Keratinocyte (primary cell): ENCODE data around the gene ZNF804B. TPM values are rescaled to one million over a fixed set of nuclear protein-coding genes. Genes with fewer than 3 reads are reported as not detected.

ENCODE experiments used
- DNase-seq: peaks from one replicate; pipeline ENCODE4 v3.0.0-alpha.2; 2011; ENCODE audit warnings: low read depth, missing footprints, low spot score
- FAIRE-seq: peaks from 2 replicates; lab custom pipeline; 2011; peaks lifted over from hg19 to GRCh38; lab: Jason Lieb, UNC
- H2AFZ ChIP-seq: 2 replicates; pipeline ENCODE4 v1.6.0; 2012; ENCODE audit warnings: low read length, control low read depth, inconsistent platforms; ENCODE audit not compliant: control insufficient read depth
- H3K27ac ChIP-seq: 2 replicates; pipeline ENCODE4 v1.5.1; 2011; ENCODE audit warnings: low read length; ENCODE audit not compliant: control insufficient read depth, insufficient read depth
- H3K27me3 ChIP-seq: 3 replicates; pipeline ENCODE4 v1.6.0; 2011; ENCODE audit warnings: low read length; ENCODE audit not compliant: control insufficient read depth, insufficient read depth; ENCODE audit errors: extremely low read depth
- H3K36me3 ChIP-seq, 2 experiments: 2 replicates in 1 of 2; 3 replicates in 1 of 2; pipeline ENCODE4 v1.5.1; 2011; ENCODE audit warnings: low read length in 2 of 2, mild to moderate bottlenecking in 1 of 2; ENCODE audit not compliant: control insufficient read depth in 2 of 2, insufficient read depth in 2 of 2; ENCODE audit errors: extremely low read depth in 1 of 2
- H3K4me1 ChIP-seq: 3 replicates; pipeline ENCODE4 v1.5.1; 2011; ENCODE audit warnings: low read length; ENCODE audit not compliant: control insufficient read depth, insufficient read depth; ENCODE audit errors: extremely low read depth
- H3K4me2 ChIP-seq: 3 replicates; pipeline ENCODE4 v1.6.0; 2011; ENCODE audit warnings: low read depth, low read length; ENCODE audit not compliant: control insufficient read depth, insufficient read depth; ENCODE audit errors: extremely low read depth
- H3K4me3 ChIP-seq, 3 experiments: fragments of 200-600 bp in 1 of 3; sonication (generic) in 1 of 3; 2 replicates in 2 of 3; 3 replicates in 1 of 3; pipeline ENCODE4 v1.5.1; 2011 to 2016; ENCODE audit warnings: low read length in 3 of 3, mild to moderate bottlenecking in 3 of 3, control low read depth in 2 of 3, inconsistent platforms in 1 of 3, low read depth in 1 of 3, mixed read lengths in 1 of 3, mixed run types in 1 of 3, moderate library complexity in 1 of 3; ENCODE audit not compliant: control insufficient read depth in 2 of 3, insufficient read depth in 2 of 3; ENCODE audit errors: extremely low read depth in 1 of 3
- H3K79me2 ChIP-seq: 2 replicates; pipeline ENCODE4 v1.6.0; 2012; ENCODE audit warnings: low read length; ENCODE audit not compliant: control insufficient read depth, insufficient read depth
- H3K9ac ChIP-seq: 3 replicates; pipeline ENCODE4 v1.6.0; 2011; ENCODE audit warnings: low read length; ENCODE audit not compliant: control insufficient read depth, insufficient read depth; ENCODE audit errors: extremely low read depth
- H3K9me1 ChIP-seq: 3 replicates; pipeline ENCODE4 v1.6.0; 2011; ENCODE audit warnings: low read length; ENCODE audit not compliant: control insufficient read depth, insufficient read depth; ENCODE audit errors: extremely low read depth
- H3K9me3 ChIP-seq: 2 replicates; pipeline ENCODE4 v1.5.1; 2012; ENCODE audit warnings: low read depth, low read length; ENCODE audit not compliant: control insufficient read depth
- H4K20me1 ChIP-seq: 3 replicates; pipeline ENCODE4 v1.6.0; 2011; ENCODE audit warnings: low read length; ENCODE audit not compliant: control insufficient read depth, insufficient read depth; ENCODE audit errors: extremely low read depth
- EZH2 ChIP-seq: IDR thresholded peaks from one replicate; pipeline ENCODE4 v1.6.1; 2012; ENCODE audit warnings: inconsistent platforms, mild to moderate bottlenecking, low read length, moderate library complexity
- dilution Hi-C: fragments of 300-500 bp; cut with MboI; formaldehyde crosslinking; loops from one replicate; pipeline ENCODE4 v1.7.0; 2020; ENCODE audit warnings: low sequenced_read_pairs; ENCODE audit not compliant: extremely low pct_ligation_motif_present
- polyA plus RNA-seq, 5 experiments: library from polyadenylated mRNA; depleted of rRNA in 3 of 5; stranded (reverse) in 3 of 5; stranded (forward) in 1 of 5; unstranded in 1 of 5; fragments of >200 nt; gene quantifications; 1 replicate in 1 of 5; 2 replicates in 3 of 5; 3 replicates in 1 of 5; pipeline versions ENCODE4 v1.2.1 to v1.2.3, GENCODE V29; 2011 to 2012; ENCODE audit warnings: missing spikeins in 2 of 5, low read depth in 1 of 5, low replicate concordance in 1 of 5
- TF ChIP-seq, protein P1 (sequence below), 3 experiments: IDR thresholded peaks in 1 of 3; conservative IDR thresholded peaks in 1 of 3; optimal IDR thresholded peaks in 1 of 3; 2 replicates in 2 of 3; 3 replicates in 1 of 3; pipeline versions ENCODE3 to v1.5.1; 2011; ENCODE audit warnings: low read length in 3 of 3, mild to moderate bottlenecking in 3 of 3, moderate library complexity in 2 of 3, control low read depth in 1 of 3, inconsistent platforms in 1 of 3; ENCODE audit not compliant: insufficient read depth in 2 of 3; ENCODE audit errors: extremely low read depth in 1 of 3

The ZNF804B gene
- polyA plus RNA-seq, 1 donor (not counting 4 experiments of a cell fraction or from before 2014, with no cell fraction given), result not detected

DNA sequence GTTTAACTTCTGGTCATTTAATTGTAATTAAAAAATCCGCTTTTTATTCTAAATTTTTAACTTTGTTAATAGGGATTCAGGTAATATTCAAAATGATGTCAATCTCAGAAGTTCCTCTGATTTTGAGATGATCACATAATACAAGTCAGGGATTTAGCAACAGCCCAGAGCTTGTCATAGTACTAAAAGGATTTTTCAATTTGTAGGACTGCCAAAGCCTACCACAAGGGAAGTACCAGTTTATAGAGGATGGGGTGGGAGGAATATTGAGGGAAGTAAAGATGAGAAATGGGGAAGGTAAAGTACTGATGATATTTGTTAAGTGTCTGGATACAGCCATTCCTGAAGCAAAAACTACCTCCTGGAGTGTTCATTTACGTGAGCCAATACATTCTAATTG, 314.3 kb downstream of the ZNF804B start:
- H2AFZ ChIP-seq, result no peak overlapping the region
- no peaks in the 10 kb centered on the region for H3K36me3 ChIP-seq
- H3K79me2 ChIP-seq, result no peaks in the 10 kb centered on the region
- H3K9ac ChIP-seq, result no peak overlapping the region
- DNase-seq, result no peak
- H3K4me2 ChIP-seq, result no peak overlapping the region
- dilution Hi-C loops, result loop anchor here (25.0 kb wide), 1 partner anchor 89 kb away; no protein-coding TSS in a partner anchor
- FAIRE-seq, result no peak
- TF ChIP-seq, protein P1, sequence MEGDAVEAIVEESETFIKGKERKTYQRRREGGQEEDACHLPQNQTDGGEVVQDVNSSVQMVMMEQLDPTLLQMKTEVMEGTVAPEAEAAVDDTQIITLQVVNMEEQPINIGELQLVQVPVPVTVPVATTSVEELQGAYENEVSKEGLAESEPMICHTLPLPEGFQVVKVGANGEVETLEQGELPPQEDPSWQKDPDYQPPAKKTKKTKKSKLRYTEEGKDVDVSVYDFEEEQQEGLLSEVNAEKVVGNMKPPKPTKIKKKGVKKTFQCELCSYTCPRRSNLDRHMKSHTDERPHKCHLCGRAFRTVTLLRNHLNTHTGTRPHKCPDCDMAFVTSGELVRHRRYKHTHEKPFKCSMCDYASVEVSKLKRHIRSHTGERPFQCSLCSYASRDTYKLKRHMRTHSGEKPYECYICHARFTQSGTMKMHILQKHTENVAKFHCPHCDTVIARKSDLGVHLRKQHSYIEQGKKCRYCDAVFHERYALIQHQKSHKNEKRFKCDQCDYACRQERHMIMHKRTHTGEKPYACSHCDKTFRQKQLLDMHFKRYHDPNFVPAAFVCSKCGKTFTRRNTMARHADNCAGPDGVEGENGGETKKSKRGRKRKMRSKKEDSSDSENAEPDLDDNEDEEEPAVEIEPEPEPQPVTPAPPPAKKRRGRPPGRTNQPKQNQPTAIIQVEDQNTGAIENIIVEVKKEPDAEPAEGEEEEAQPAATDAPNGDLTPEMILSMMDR (optimal IDR thresholded peaks at IDR 0.05 in 1 of 3, IDR thresholded peaks at IDR 0.05 in 1 of 3, conservative IDR thresholded peaks at IDR 0.05 in 1 of 3; ENCODE audit: extremely low read depth in 1 of 3, insufficient read depth in 2 of 3, low read length in 3 of 3), result no peak
- TF ChIP-seq EZH2, result no peak
- H3K4me1 ChIP-seq, result no peaks in the 10 kb centered on the region
- H4K20me1 ChIP-seq, result no peaks in the 10 kb centered on the region
- H3K9me3 ChIP-seq, result no peaks in the 10 kb centered on the region
- no peaks in the 10 kb centered on the region for H3K27me3 ChIP-seq
- no peak overlapping the region for H3K4me3 ChIP-seq
- no peaks in the 10 kb centered on the region for H3K9me1 ChIP-seq
- H3K27ac ChIP-seq, result no peak overlapping the region

DNA sequence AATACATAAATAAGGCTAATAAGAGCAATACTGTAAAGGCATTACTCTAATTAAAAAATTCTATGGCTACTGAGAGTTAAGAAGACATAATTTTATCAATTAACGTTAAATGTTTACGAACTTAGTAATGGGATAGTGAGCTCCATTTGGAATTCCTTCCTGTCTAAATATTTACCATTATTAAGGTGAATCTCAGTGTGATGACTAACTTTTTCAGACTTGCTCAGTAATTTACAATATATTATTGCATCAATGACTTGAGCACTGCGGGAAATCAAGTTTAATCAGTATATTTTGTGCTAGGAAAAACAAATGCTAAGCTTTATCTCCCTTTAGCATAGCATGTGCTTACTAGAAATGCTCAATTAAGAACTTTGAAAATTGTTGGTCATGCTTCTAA, 318.5 kb downstream of the ZNF804B start:
- no peak overlapping the region for H3K4me2 ChIP-seq
- H3K4me1 ChIP-seq, result no peaks in the 10 kb centered on the region
- H3K27ac ChIP-seq, result no peak overlapping the region
- TF ChIP-seq EZH2, result no peak
- TF ChIP-seq, protein P1 (optimal IDR thresholded peaks at IDR 0.05 in 1 of 3, IDR thresholded peaks at IDR 0.05 in 1 of 3, conservative IDR thresholded peaks at IDR 0.05 in 1 of 3; ENCODE audit: extremely low read depth in 1 of 3, insufficient read depth in 2 of 3, low read length in 3 of 3), result no peak
- DNase-seq, result no peak
- FAIRE-seq, result no peak
- H3K27me3 ChIP-seq, result no peaks in the 10 kb centered on the region
- no peaks in the 10 kb centered on the region for H3K9me3 ChIP-seq
- H3K36me3 ChIP-seq, result no peaks in the 10 kb centered on the region
- no peak overlapping the region for H2AFZ ChIP-seq
- no peak overlapping the region for H3K9ac ChIP-seq
- no peaks in the 10 kb centered on the region for H3K79me2 ChIP-seq
- dilution Hi-C loops, result no loop called here
- no peaks in the 10 kb centered on the region for H3K9me1 ChIP-seq
- no peak overlapping the region for H3K4me3 ChIP-seq
- no peaks in the 10 kb centered on the region for H4K20me1 ChIP-seq
